ENCODE measurements around the gene PAX8. TPM values are rescaled to one million over a fixed set of nuclear protein-coding genes. Genes with fewer than 3 reads are reported as not detected.

PAX8 gene
- total RNA-seq, 1 donor from 2014 or later: 2.9 TPM

DNA sequence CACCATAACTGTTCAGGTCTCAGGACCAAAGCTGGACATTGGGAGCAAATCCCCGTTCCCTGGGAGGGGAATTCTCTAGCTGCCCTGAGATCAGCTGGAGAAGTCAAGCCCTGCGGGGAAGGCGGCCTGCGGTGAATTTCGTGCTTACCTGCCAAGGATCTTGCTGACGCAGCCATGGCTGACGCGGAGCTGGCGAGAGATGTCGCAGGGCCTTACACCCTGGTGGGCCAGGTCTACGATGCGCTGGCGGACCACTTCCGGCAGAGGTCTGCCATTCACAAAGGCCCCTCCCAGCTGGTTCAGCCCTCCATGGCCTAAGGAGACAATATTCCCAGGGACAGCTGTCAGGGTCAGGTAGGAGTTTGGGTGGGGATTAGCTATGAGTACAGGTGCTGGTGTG lies 32.1 kb downstream of the PAX8 start:
- no peak overlapping the region for H3K4me3 Mint-ChIP-seq
- H3K79me2 ChIP-seq (ENCODE audit: low read depth): no peaks in the 10 kb centered on the region
- TF ChIP-seq, protein P1, sequence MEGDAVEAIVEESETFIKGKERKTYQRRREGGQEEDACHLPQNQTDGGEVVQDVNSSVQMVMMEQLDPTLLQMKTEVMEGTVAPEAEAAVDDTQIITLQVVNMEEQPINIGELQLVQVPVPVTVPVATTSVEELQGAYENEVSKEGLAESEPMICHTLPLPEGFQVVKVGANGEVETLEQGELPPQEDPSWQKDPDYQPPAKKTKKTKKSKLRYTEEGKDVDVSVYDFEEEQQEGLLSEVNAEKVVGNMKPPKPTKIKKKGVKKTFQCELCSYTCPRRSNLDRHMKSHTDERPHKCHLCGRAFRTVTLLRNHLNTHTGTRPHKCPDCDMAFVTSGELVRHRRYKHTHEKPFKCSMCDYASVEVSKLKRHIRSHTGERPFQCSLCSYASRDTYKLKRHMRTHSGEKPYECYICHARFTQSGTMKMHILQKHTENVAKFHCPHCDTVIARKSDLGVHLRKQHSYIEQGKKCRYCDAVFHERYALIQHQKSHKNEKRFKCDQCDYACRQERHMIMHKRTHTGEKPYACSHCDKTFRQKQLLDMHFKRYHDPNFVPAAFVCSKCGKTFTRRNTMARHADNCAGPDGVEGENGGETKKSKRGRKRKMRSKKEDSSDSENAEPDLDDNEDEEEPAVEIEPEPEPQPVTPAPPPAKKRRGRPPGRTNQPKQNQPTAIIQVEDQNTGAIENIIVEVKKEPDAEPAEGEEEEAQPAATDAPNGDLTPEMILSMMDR (IDR thresholded peaks at IDR 0.05): no peak
- TF ChIP-seq EZH2 (IDR thresholded peaks at IDR 0.05) (no peak), EZH2phosphoT487 (IDR thresholded peaks at IDR 0.05) (no peak)
- H3K9me3 Mint-ChIP-seq: peaks cover 7% of the 10 kb centered on the region
- no peak overlapping the region for H2AFZ ChIP-seq (replicated peaks)
- no peaks in the 10 kb centered on the region for H3K36me3 ChIP-seq
- no peaks in the 10 kb centered on the region for H4K20me1 ChIP-seq (ENCODE audit: low read depth)
- no peaks in the 10 kb centered on the region for H3K9me3 ChIP-seq (ENCODE audit: low read depth)
- H3K9ac ChIP-seq: no peak overlapping the region
- H3K4me3 ChIP-seq: no peak overlapping the region
- H3K27me3 ChIP-seq: no peaks in the 10 kb centered on the region
- H3K4me1 ChIP-seq: peaks cover 16% of the 10 kb centered on the region
- H3K27me3 Mint-ChIP-seq (ENCODE audit: insufficient read depth, low read depth): peaks cover 22% of the 10 kb centered on the region
- H3F3A ChIP-seq (ENCODE audit: low read depth): no peaks in the 10 kb centered on the region
- DNase-seq (ENCODE audit: low spot score): no peak
- H3K4me1 Mint-ChIP-seq: peaks cover 25% of the 10 kb centered on the region
- H3K27ac ChIP-seq: no peak overlapping the region
- H3K4me2 ChIP-seq: no peak overlapping the region
- H3K27ac Mint-ChIP-seq: no peak overlapping the region
- H3K36me3 Mint-ChIP-seq: peaks cover 9% of the 10 kb centered on the region

DNA sequence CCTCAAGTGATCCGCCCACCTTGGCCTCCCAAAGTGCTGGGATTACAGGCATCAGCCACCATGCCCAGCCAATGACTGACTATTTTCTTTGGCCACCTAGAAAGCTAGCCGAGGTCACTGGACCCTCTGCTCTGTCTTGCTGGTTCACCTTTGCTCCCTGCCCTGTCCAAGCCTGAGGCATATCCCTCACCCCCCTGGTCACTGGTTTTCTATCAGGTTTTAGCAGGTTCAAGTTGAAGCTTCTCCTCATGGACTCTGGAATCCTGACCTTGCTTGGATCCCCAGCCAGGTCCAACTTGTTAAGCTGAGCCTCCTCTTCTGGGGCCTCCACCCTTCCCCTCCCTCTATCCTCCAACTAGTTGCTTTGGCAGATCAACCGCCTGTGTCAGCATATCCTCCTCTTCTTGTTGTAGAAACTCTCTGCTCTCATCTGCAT lies 33.4 kb downstream of the PAX8 start:
- H2AFZ ChIP-seq (replicated peaks): no peak overlapping the region
- Mint-ChIP-seq H3K36me3 (peaks cover 8% of the 10 kb centered on the region), H3K9me3 (peaks cover 4% of the 10 kb centered on the region), H3K4me1 (peaks cover 33% of the 10 kb centered on the region), H3K27me3 (ENCODE audit: insufficient read depth, low read depth) (peaks cover 25% of the 10 kb centered on the region), H3K27ac (peak overlapping the region; percentile 9), H3K4me3 (no peak overlapping the region)
- TF ChIP-seq EZH2phosphoT487 (IDR thresholded peaks at IDR 0.05) (no peak), EZH2 (IDR thresholded peaks at IDR 0.05) (no peak)
- TF ChIP-seq, protein P1 (IDR thresholded peaks at IDR 0.05): no peak
- no peaks in the 10 kb centered on the region for H3K79me2 ChIP-seq (ENCODE audit: low read depth)
- H3K27ac ChIP-seq: no peak overlapping the region
- H3F3A ChIP-seq (ENCODE audit: low read depth): no peaks in the 10 kb centered on the region
- DNase-seq (ENCODE audit: low spot score): no peak
- H3K4me2 ChIP-seq: no peak overlapping the region
- no peaks in the 10 kb centered on the region for H3K9me3 ChIP-seq (ENCODE audit: low read depth)
- H4K20me1 ChIP-seq (ENCODE audit: low read depth): no peaks in the 10 kb centered on the region
- H3K27me3 ChIP-seq: no peaks in the 10 kb centered on the region
- H3K9ac ChIP-seq: no peak overlapping the region
- H3K4me3 ChIP-seq: no peak overlapping the region
- H3K36me3 ChIP-seq: no peaks in the 10 kb centered on the region
- peaks cover 16% of the 10 kb centered on the region for H3K4me1 ChIP-seq

DNA sequence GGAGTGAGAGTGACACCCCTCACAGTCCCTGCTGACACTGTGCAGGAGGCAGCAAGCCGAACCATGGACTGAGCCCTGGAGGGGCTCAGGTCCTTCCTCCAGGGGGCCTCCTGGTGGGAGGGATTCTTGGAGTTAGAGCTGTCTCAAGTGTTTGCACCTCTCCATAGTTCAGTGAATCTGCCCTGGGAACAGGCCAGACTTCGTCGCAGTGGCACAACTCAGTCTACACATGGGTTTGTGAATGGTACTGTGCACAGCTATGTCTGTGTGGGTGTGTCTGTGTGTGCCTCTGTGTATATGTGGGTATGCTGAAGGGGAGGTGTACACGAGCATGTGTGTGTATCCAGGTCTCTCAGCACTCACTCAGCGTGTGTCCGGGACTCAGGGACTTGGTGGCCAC lies 36.4 kb downstream of the PAX8 start:
- no peaks in the 10 kb centered on the region for H3K79me2 ChIP-seq (ENCODE audit: low read depth)
- H3K27me3 ChIP-seq: no peaks in the 10 kb centered on the region
- no peak overlapping the region for H3K27ac ChIP-seq
- H3K9me3 Mint-ChIP-seq: peaks cover 3% of the 10 kb centered on the region
- H3K27me3 Mint-ChIP-seq (ENCODE audit: insufficient read depth, low read depth): peaks cover 20% of the 10 kb centered on the region
- no peak overlapping the region for H3K4me2 ChIP-seq
- H3K4me3 Mint-ChIP-seq: no peak overlapping the region
- no peak for TF ChIP-seq EZH2 (IDR thresholded peaks at IDR 0.05)
- TF ChIP-seq EZH2phosphoT487 (IDR thresholded peaks at IDR 0.05): no peak
- TF ChIP-seq, protein P1 (IDR thresholded peaks at IDR 0.05): no peak
- DNase-seq (ENCODE audit: low spot score): no peak
- no peaks in the 10 kb centered on the region for H4K20me1 ChIP-seq (ENCODE audit: low read depth)
- H3K4me3 ChIP-seq: no peak overlapping the region
- H3K4me1 Mint-ChIP-seq: peaks cover 36% of the 10 kb centered on the region
- H3K9me3 ChIP-seq (ENCODE audit: low read depth): no peaks in the 10 kb centered on the region
- H3K36me3 ChIP-seq: no peaks in the 10 kb centered on the region
- peaks cover 11% of the 10 kb centered on the region for H3K36me3 Mint-ChIP-seq
- no peak overlapping the region for H3K9ac ChIP-seq
- peaks cover 16% of the 10 kb centered on the region for H3K4me1 ChIP-seq
- no peaks in the 10 kb centered on the region for H3F3A ChIP-seq (ENCODE audit: low read depth)
- no peak overlapping the region for H2AFZ ChIP-seq (replicated peaks)
- H3K27ac Mint-ChIP-seq: peak overlapping the region; percentile 69
